Thyroid gland (tissue), 4 donors: ENCODE data around the gene MYH8.

ENCODE experiments used
- CTCF ChIP-seq, 6 experiments: fragments of 200-600 bp in 3 of 6; fragments of 450-650 bp in 3 of 6; sonication (generic) in 3 of 6; IDR thresholded peaks; one replicate each; pipeline ENCODE4 v1.5.1; 2016 to 2019; ENCODE audit warnings: antibody characterized with exemption in 6 of 6, mild to moderate bottlenecking in 2 of 6, inconsistent platforms in 1 of 6, moderate library complexity in 1 of 6
- POLR2A ChIP-seq, 2 donors: fragments of 450-650 bp; IDR thresholded peaks; one replicate each; pipeline ENCODE4 v1.6.1; 2017; ENCODE audit warnings: antibody characterized with exemption in 2 of 2, mild to moderate bottlenecking in 2 of 2, moderate library complexity in 1 of 2

GRCh38 chr17:10428781-10429180 is 7.0 kb upstream of the MYH8 start:
- no peak for TF ChIP-seq POLR2A (IDR thresholded peaks at IDR 0.05)
- TF ChIP-seq CTCF (IDR thresholded peaks at IDR 0.05) = no peak
